NCI-H446 treated with DMSO at 0.1 percent for 48 hours (cell line): Measurements from ENCODE around the gene OTOP2.
A peak's percentile ranks its signal among the peaks of the same experiment; 100 is the strongest.

ENCODE experiments used
- DNase-seq: peaks from one replicate; lab custom pipeline; 2025; lab: John Stamatoyannopoulos, UW

OTOP2 gene

DNA sequence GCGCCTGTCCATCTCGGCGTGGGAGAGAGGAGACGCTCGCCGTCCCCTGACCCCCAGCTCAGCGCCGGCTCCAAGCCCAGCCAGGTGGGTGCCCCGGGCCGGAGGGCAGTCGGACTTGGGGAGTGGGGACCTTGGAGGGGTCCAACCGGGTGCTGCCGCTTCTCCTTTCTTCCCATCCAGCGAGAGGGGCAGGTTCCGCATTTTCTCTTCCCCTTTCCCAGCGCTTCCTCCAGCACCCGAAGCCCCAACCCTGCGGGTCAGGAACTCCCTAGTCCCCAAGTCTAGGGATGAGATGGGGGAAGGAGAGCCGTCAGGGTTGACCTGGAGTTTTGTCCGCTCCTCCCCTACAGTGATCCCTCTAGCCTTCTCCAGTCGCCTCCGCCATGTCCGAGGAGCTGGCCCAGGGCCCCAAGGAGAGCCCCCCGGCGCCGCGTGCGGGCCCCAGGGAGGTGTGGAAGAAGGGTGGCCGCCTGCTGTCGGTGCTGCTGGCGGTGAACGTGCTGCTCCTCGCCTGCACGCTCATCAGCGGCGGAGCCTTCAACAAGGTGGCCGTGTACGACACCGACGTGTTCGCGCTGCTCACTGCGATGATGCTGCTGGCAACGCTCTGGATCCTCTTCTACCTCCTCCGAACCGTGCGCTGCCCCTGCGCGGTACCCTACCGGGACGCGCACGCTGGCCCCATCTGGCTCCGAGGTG is at the start of gene OTOP2:
OTOP2 (plus strand) TSS at position 24 of the 699 bp plus-strand sequence; CDS start at position 384, 360 bp downstream.
- DNase-seq = no peak

GRCh38 chr17:74874615-74875037 is 49.4 kb upstream of the OTOP2 start:
- DNase-seq = no peak

DNA sequence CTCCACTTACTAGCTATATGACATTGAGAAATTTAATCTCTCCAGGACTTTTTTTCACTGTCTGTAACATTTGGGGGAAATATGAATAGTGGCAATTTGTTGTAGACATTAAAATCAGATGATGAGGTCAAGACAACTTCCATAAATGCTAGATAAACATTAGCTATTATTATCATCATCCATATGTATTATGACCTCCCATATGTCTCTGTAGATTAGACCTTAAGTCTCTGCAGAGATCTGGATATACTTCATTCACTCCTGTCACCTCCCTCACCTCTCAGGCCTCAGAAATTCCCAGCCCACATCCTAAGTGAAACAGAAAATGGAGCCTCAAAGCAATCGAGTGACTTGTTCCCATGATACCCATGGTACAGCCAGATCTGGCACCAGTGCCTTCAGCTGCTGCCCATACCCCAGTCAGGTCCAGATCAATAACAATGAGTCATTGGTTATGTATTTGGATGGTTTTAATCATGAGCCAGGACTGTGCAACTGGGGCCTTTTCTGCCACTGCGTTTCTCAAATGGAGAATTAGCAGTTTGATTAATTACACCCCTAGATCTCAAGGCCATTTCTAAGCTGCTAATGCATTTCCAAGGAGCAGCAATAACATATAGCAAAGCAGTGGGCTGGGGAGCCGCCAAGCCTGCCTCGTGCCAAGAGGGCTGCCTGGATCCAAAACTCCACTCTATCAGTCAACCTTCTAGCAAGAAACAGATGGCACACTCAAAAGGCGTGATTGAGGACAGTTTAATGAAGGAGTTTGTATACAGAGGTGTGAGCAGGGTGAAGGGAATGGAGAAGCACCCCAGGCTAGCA is 48.7 kb upstream of the OTOP2 start:
- peak; percentile 100 for DNase-seq

GRCh38 chr17:74875977-74876593 is 48.0 kb upstream of the OTOP2 start:
- no peak for DNase-seq

GRCh38 chr17:74877592-74878548 is 46.2 kb upstream of the OTOP2 start:
- DNase-seq = no peak

DNA sequence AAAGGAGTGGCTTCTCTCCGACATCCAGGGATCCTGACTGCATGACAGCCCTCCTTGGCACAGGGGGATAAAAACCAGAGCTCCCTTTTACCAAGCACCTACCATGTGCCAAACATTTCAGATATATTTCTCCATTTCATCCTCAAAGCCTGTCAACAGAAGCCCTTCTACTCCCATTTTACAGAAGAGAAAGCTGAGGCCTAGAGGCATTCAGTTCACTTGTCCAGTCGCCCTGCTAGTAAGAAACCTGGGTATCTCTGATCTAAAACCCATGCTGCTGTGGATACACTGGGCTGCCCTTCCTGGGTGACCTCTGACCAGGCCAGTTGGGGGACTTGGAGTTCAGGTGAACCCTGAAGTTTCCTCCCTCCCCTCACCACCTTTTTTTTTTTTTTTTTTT is 45.4 kb upstream of the OTOP2 start:
- no peak for DNase-seq

GRCh38 chr17:74879308-74879707 is 44.8 kb upstream of the OTOP2 start:
- no peak for DNase-seq

GRCh38 chr17:74881073-74881472 is 43.0 kb upstream of the OTOP2 start:
- DNase-seq = no peak

DNA sequence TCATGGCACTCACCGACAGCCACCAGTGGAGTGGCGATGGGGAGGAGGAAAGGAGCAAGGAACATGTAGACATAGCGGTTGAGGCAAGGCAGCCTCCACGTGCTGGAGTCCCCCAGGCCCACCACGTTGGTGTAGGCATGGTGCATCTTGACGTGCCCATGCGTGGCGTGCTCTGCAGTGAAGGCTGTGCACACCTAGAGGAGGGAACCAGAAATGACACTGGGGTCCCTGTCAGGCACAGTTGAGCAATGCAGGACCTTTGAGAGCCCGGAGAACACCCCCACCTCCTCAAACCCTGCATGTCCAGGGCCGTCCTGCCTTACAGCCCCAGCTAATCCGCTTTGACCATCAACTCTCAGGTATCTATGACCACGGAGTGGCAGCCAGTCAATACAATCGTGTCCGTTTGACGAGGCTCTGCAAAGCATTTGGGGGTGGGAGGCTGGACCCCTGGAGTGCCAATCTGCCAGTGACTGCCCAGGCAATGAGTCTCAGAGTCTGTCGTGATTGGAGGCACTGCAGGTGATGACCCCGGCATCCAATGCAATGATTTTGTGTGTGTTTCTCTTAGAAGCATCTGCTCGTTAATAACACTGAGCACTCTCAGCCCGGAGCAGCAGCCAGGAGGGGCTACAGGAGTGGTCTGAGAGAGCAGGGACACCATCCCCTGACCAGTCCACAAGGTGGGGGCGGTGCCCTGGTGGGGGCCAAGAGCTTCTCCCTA is 41.4 kb upstream of the OTOP2 start:
- DNase-seq = no peak

DNA sequence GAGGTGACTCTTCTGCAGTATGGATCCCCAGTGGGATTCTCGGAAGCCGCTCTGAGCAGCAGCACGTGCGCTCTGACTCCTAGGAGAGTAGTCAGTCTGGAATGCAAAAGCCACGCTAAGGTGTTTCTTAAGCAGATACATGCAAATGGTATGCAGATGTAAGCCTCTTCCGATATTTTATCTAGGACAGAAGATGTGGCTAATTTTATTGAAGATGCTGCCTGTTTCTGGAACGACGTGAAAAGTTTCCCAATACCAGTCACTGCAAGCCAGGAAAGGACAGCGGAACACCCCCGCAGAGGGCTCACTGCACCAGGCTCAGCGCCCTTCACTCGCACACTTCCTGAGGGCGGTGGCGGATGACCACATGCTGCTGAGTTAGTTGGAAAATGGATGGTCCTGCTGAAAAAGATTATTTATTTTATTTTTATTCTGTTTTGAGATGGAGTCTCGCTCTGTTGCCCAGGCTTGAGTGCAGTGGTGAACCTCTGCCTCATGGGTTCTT is 40.8 kb upstream of the OTOP2 start:
- no peak for DNase-seq

DNA sequence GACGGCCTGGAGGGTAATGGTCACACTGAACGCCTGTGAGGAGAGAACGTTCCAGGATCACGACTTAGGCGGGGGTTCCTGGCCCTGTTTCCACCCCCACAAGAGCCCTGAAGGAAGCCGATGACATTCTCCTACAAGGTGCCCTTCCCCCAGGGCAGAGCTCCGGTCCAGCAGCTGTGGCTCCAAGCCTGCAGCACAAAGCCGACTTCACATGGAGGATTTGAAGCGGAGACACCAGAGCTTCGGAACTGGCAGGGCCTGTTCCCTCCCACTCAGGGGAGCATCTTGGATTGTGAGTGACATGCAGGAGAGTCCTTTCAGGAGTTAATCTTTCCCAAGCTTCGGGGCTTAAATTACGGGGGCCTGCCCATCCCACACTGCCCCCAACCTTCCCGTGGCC is 35.6 kb upstream of the OTOP2 start:
- DNase-seq = no peak

DNA sequence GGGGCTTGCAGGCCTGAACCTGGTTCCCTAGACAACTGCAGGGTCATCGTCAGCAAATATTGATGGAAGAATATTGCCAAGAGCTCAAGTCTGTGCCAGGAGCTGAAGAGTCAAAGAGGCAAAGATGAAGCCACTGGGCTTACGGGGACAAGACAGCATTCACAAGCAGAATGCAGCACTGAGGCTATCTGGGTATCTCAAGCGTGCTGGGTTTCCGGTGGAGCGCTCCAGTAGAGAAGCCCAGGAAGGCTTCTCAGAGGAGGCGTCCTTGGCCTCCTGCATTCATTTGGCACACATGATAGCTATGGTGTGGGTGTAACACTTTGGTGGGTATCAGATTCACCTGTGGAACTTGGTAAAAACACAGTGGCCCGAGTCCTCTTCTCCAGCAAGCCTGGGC is 33.5 kb upstream of the OTOP2 start:
- no peak for DNase-seq

DNA sequence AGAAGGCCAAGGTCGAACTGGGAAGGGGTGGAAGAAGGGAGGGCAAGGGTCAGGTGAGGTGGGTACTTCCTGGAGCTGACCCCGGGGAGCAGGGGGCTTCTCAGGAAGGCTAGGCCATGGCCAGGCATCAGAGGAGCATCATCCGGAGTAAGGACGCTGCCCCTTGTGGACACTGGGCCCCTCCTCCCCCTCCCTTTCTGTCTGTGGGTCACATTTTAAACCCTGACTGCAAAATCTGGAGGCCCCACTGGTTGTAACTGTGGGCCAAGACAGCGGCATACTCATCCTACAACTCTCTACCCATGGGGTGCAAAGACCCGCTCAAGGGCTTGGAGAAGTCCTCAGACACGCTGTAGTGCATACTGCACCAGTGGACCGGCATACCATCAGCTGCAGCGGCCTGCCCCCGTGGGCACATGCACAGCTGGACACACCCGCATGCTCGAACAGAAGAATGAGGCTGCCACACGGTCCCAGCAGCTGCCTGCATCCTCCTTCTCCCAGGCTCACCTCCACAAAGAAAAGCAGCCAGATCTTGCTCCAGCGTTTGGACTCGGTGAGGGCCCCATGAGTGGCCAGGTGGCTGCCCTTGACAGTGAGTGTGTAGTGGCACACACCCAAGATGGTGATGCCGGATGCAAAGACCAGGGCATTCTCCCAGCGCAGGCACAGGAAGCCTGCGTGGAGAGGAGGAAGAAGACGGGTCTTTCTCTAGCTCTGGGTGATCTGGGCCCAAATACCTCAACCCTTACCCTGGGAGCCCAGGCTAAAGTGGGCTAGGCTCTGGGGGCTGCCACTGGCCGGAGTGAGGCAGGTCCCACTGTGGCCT is 31.8 kb upstream of the OTOP2 start:
- DNase-seq = no peak

GRCh38 chr17:74892974-74893911 is 30.8 kb upstream of the OTOP2 start, which contains the start of gene FADS6:
Gene FADS6, minus strand, starts transcription at chr17:74893633. Its CDS starts 38 bp downstream, at chr17:74893595.
- no peak for DNase-seq

DNA sequence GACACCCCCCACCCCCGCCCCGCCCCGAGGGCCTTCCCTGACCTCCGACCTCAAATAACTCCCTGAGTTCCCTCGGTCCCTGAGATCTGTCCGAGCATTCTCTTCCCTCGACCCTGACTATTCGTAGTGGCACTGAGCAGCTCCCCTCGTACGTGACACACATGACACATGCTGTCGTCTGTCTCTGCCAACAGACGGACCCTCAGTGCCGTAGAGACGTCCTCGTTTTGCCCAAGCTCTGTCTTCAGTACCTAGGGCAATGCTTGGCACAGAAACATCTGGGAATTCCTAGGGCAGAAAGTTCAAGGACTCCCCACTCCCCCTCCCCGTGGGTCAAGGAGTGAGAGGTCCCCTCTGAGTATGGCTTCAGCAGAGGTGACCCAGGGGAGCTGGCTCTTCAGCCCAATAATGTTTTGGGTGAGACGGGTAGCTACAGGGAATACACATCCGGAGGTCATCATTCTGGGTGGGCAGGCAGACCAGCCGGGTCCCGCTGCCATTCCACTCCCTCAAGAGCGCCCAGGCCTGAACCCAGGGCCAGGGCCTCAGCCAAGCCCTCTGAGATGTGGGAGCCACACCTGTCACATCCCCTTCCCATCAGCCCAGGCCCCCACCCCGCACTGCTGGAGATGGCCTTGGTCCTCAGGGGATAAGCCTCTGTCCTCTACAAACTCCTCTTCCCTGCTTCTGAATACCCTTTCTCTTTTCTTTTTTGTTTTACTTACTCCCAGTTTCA is 30.0 kb upstream of the OTOP2 start:
- no peak for DNase-seq

DNA sequence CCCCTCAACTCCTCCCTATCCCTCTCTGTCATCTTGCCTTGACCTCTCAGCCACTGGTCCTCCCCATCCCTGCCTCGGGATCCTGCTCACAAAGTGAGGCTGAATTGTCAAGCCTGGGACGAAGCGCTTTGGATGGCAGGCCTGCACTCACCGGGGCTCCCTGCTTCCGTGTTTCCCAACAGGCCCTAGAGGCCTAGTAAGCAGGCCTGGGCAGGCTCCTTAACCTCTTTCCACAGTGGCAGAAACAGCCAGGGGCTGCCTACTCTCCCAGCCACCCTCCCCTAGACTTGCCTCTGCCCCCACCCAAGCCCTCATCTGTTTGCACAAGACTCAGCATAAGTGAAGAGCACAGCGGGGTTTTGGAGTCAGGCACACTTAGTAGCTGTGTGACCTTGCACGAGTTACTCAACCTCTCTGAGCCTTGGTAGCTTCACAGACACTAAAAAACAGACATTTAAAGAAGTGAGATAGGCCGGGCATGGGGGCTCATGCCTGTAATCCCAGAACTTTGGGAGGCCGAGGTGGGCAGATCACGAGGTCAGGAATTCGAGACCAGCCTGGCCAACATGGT is 25.6 kb upstream of the OTOP2 start:
- no peak for DNase-seq

DNA sequence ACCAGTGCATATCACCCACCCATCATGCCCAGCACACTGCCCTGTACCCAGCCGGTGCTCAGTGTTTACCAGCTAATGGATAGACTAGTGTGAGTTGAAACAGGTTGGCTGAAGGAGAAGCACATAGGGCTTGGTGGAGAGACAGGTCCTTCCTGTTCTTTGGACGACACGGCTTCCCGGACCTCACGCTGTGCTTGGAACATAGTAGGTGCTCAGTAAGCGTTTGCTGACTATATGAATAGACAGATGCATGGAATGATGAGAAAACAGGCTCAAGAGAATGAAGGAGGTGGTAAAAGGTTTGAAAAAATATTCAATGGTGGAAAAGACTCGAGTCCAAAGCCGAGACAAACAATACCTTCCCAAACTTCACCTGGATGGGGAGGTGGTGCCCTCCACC is 23.9 kb upstream of the OTOP2 start:
- no peak for DNase-seq
